ENCODE data around the gene TMLHE. TPM values are rescaled to one million over a fixed set of nuclear protein-coding genes. Genes with fewer than 3 reads are reported as not detected.
"Not testable (repeated sequence)": the region's sequence is repeated elsewhere in the genome, so short reads cannot be mapped to it uniquely, and the experiment has no call there.

TMLHE gene
- total RNA-seq, 1 donor from 2014 or later, result 7.6 TPM

DNA sequence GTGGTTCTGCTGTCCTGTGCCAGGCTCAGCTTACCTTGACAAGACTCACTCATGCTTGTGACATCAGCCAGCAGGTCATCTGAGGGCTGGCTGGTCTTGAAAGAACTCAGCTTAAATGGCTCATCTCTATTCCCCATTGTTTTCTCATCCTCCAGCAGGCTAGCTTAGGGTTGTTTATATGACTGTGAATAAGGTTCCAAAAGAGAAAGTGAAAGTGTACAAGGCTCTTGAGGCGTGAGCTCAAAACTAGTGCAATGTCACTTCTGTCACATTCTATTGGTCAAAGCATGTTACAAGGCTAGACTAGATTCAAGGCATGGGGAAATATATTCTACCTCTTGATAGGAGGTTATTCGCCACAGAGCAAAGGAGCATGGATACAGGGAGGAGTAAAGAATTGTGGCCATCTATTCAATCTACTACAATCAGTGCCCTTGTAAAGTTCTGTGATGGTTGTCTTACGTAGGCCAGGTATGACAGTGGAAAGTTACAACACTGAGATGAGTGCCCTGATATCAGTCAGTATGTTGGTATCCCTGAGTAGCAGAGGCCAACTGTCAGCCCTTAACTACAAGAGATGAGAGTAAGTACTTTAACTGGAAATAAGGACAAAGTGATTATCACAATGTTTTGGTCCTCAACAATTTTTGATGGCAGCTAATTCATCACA lies 19.8 kb upstream of the TMLHE start:
- DNase-seq (ENCODE audit: low read depth), result no peak
- H3K4me3 ChIP-seq (ENCODE audit: low read depth, low read length), result no peak overlapping the region
- no peak for FAIRE-seq
- H3K36me3 ChIP-seq (ENCODE audit: control insufficient read depth, insufficient read depth, low read length), result no peaks in the 10 kb centered on the region
- no peaks in the 10 kb centered on the region for H3K27me3 ChIP-seq (ENCODE audit: control insufficient read depth, insufficient read depth, low read length)
- TF ChIP-seq, protein P1, sequence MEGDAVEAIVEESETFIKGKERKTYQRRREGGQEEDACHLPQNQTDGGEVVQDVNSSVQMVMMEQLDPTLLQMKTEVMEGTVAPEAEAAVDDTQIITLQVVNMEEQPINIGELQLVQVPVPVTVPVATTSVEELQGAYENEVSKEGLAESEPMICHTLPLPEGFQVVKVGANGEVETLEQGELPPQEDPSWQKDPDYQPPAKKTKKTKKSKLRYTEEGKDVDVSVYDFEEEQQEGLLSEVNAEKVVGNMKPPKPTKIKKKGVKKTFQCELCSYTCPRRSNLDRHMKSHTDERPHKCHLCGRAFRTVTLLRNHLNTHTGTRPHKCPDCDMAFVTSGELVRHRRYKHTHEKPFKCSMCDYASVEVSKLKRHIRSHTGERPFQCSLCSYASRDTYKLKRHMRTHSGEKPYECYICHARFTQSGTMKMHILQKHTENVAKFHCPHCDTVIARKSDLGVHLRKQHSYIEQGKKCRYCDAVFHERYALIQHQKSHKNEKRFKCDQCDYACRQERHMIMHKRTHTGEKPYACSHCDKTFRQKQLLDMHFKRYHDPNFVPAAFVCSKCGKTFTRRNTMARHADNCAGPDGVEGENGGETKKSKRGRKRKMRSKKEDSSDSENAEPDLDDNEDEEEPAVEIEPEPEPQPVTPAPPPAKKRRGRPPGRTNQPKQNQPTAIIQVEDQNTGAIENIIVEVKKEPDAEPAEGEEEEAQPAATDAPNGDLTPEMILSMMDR (IDR thresholded peaks at IDR 0.05; ENCODE audit: insufficient read depth, low read length, severe bottlenecking), result no peak

DNA sequence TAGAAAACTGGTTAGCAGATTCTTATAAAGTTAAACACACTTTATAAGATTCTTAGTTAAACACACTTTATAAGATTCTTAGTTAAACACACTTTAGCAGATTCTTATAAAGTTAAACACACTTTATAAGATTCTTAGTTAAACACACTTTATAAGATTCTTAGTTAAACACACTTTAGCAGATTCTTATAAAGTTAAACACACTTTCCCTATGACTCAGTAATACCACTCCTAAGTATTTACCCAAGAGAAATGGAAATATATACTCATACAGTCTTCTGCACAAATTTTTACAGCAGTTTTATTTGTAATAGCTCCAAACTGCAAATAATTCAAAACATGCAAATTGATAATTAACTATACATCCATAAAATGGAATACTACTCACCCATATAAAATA lies 7.4 kb upstream of the TMLHE start:
- H3K27me3 ChIP-seq (ENCODE audit: control insufficient read depth, insufficient read depth, low read length); DNase-seq (ENCODE audit: low read depth); FAIRE-seq; H3K36me3 ChIP-seq (ENCODE audit: control insufficient read depth, insufficient read depth, low read length); H3K4me3 ChIP-seq (ENCODE audit: low read depth, low read length): not testable (repeated sequence)

DNA sequence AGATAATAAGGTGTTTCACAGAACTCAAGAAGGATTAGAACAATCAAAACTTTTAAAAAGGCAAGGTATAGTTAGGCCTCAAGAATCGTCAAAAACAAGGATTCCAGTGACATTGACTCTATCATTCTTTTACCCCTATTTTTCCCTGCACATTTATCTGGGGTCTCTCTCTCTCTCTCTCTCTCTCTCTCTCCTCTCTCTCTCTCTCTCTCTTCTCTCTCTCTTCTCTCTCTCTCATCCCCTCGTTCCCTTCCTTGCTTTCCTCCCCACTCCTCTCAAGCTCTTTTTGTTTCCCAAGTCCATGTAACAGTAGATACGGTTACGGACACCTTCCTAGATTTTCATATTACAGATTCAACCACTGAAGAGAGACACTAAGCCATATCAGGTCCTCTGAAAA lies 3.2 kb upstream of the TMLHE start:
- Histone ChIP-seq H3K36me3 (ENCODE audit: control insufficient read depth, insufficient read depth, low read length) (no peaks in the 10 kb centered on the region), H3K27me3 (ENCODE audit: control insufficient read depth, insufficient read depth, low read length) (no peaks in the 10 kb centered on the region), H3K4me3 (ENCODE audit: low read depth, low read length) (no peak overlapping the region)
- DNase-seq (ENCODE audit: low read depth) (no peak), FAIRE-seq (no peak)
- TF ChIP-seq, protein P1 (IDR thresholded peaks at IDR 0.05; ENCODE audit: insufficient read depth, low read length, severe bottlenecking), result no peak

DNA sequence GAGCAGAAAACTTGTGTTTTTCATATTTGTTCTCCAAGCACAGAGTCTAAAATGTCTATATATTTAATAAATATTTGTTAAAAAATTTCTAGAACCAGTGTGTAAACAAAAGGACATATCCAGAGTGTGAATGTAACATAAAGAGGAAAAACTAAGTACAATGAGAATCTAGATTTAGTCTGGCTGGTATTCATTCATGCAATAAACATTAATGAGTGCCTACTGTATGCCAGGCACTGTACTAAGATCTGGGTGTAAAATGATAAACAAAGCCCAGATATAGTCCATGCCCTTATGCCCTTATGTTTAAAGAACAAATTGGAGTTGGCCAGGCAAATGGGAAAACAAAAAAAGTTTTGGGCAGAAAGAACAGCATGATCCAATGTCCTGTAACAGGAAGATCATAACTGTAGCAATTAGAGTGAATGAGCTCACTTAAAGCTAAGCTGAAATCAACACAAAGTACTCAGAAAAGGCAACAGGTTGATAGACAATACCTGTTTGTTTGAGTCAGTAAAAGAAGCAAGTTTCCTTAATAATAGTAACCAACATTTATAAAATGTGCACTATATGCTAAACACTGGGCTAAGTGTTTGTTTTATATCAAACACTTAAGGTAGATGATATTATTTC lies 1.3 kb upstream of the TMLHE start:
- TF ChIP-seq, protein P1 (IDR thresholded peaks at IDR 0.05; ENCODE audit: insufficient read depth, low read length, severe bottlenecking), result no peak
- Histone ChIP-seq H3K36me3 (ENCODE audit: control insufficient read depth, insufficient read depth, low read length) (no peaks in the 10 kb centered on the region), H3K27me3 (ENCODE audit: control insufficient read depth, insufficient read depth, low read length) (no peaks in the 10 kb centered on the region), H3K4me3 (ENCODE audit: low read depth, low read length) (no peak overlapping the region)
- no peak for DNase-seq (ENCODE audit: low read depth)
- no peak for FAIRE-seq

GRCh38 chrX:155611302-155611701 lies 1.4 kb downstream of the TMLHE start:
- no peaks in the 10 kb centered on the region for H3K36me3 ChIP-seq (ENCODE audit: control insufficient read depth, insufficient read depth, low read length)
- H3K4me3 ChIP-seq (ENCODE audit: low read depth, low read length), result no peak overlapping the region
- FAIRE-seq (no peak), DNase-seq (ENCODE audit: low read depth) (no peak)
- no peaks in the 10 kb centered on the region for H3K27me3 ChIP-seq (ENCODE audit: control insufficient read depth, insufficient read depth, low read length)
- TF ChIP-seq, protein P1 (IDR thresholded peaks at IDR 0.05; ENCODE audit: insufficient read depth, low read length, severe bottlenecking), result no peak

- Histone ChIP-seq H3K27me3 (ENCODE audit: control insufficient read depth, insufficient read depth, low read length) (no peaks in the 10 kb centered on the region), H3K36me3 (ENCODE audit: control insufficient read depth, insufficient read depth, low read length) (no peaks in the 10 kb centered on the region), H3K4me3 (ENCODE audit: low read depth, low read length) (no peak overlapping the region)
- DNase-seq (ENCODE audit: low read depth) (no peak), FAIRE-seq (no peak)
- TF ChIP-seq, protein P1 (IDR thresholded peaks at IDR 0.05; ENCODE audit: insufficient read depth, low read length, severe bottlenecking), result no peak
Observed at GRCh38 chrX:155592981-155593380, 19.8 kb downstream of the TMLHE start.
